ENCODE measurements around the gene KPNA4.

GRCh38 chr3:160577556-160578195 lies 12.3 kb upstream of the KPNA4 start:
- TF ChIP-seq POLR2A (IDR thresholded peaks at IDR 0.05) = no peak
- TF ChIP-seq CTCF (IDR thresholded peaks at IDR 0.05) = no peak
- no peak for TF ChIP-seq POLR2AphosphoS5 (IDR thresholded peaks at IDR 0.05)

Data from sigmoid colon (tissue), 4 donors.